GF-D8 (cell line): ENCODE results near the gene ADCY4.
A peak's percentile ranks its signal among the peaks of the same experiment; 100 is the strongest.

Source experiments
- DNase-seq: peaks from one replicate; lab custom pipeline; 2025; lab: John Stamatoyannopoulos, UW

ADCY4 gene

DNA sequence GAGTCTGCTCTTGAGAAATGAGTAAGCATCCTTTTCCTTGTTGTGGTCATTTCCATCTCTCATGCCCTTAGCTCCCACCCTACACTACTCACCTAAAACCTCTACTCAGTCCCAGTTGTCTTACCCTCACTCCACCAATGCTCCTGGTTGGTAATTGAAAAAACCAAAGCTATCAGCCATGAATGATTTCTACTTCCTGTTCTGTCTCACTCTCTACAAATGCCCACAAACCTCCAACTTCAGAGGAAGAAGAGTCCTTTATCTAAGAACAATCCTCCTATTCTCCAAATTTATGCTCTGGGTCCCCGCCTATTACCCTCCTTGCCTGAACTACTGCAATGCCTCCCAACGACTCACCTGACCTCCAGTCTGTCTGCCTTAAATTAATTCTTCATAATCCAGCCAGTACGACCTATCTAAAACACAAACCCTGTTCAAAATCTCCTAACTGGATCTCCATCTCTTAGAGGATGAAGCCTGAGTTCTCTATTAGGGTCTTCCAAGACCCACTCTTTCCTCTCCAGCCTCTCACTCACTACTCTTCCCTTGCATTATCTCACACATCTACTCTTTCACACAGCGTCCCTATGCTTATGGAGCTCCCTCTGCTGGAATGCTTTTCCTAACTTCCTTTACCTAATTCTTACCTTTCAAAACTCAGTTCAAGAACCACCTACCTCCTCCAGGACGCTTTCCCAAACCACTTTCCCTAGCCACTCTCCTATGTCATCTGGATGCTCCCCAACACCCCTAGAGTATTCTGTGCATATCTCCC is 37.5 kb downstream of the ADCY4 start:
- DNase-seq: peak; percentile 30

DNA sequence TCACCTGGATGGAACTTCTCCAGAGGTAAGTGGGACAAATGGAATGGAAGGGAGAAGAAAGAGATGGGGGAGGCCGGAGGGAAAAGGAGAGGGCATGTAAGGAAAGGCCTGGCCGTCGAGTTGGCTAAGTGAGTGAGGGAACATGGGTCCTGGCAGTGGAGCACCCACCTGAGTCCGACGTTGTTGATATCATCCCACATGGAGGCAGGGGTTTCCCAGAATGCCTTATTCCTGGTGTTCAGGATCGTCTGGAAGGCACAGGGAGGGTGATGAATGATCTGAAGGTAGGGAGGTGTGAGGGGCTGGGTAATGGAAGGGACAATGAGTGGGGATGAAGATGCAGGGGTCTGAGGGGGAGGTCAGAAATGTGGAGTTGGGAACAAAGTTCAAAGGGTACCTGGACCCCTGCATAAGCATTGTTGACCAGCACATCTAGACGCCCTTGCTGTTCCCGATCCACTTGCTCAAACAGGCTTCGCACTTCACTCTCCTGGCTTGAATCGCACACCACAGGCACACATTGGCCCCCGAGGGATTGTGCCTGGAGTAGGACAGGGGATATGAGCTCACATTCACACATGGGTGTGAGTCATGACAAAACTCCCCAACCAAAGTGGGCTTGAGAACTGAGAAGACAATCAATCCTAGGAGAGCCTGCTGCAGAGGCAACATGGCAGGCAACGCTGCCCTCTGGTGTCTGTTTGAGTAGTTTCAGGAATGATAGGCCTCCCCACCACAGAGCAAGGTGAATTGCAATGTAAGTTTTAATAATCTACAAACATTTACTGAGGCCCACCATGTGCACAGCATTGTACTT is 38.3 kb downstream of the ADCY4 start:
- DNase-seq: peak; percentile 38

DNA sequence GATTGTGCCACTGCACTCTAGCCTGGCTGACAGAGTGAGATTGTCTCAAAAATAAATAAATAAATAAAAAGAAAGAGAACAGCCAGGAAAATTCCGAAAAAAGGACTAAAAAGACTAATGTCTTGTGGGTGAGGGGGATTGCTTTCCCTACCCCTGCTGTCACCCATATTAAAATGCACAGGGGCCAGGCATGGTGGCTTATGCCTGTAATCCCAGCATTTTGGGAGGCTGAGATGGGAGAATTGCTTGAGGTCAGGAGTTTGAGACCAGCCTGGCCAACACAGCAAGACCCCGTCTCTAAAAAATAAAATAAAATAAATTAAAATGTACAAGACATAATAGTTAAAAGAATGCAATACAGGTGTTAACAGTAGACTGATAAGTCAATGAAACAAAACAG is 41.3 kb downstream of the ADCY4 start:
- no peak for DNase-seq

DNA sequence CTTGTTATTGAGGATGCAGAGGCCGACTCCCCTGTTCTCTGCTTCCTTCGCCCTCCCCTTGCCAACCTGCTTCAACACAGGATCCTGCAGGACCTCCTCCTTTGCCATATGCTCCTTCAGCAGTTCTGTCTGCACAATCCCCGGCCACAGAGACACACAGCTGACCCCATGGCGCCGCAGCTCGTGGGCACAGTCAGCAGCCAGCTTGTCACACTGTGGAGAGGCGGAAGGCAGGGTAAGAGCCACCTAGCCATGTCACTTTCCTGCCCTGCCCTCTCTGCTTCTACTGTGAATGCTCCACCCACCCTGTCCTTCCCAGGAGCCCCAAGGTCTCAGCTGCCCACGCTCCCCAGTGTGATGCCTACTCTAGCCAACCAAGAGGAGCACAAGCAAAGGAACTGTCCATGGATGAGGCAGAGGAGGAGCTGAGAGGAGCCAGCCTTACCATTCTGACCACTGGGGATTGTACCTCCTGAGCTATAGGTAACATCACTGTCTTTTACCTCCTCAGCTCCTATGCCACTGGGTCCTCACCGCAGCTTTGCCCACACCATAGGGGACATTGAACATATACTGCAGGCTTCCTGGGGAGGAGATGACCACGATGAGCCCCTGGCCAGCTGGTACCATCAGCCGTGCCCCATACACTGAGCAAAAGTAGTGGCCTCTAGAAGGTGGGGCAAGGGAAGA is 42.6 kb downstream of the ADCY4 start:
- DNase-seq: no peak

DNA sequence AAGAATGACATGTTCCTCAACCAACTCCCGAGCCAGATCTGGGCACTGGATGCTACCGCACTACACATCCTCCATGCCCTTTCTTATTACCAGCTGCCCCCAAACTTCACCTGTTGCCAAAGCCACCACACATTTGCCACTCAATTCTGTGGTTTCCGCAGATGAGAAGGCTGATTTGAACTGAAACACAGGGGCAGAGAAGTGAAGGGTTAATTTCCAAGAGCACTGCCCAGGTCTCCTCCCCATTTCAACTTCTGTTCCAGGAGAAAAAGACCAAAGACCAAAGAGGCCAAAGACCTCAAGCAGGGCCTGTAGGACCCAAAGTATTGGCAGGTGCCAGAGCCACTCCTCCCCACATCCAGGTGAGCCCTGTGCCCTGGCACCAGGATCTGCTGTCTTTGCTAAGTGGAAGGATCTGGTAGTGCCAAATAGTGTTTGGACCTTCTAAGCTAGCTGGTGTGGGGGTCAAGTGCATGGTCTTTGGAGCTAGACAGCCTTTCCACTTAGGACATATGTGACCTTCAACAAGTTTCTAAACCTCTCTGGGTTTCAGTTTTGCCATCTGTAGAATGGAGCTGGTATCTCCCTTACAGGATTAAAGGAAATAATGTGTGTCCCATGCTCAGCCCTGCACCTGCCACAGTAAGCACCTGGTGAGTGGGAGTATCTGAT is 43.3 kb downstream of the ADCY4 start:
- no peak for DNase-seq

DNA sequence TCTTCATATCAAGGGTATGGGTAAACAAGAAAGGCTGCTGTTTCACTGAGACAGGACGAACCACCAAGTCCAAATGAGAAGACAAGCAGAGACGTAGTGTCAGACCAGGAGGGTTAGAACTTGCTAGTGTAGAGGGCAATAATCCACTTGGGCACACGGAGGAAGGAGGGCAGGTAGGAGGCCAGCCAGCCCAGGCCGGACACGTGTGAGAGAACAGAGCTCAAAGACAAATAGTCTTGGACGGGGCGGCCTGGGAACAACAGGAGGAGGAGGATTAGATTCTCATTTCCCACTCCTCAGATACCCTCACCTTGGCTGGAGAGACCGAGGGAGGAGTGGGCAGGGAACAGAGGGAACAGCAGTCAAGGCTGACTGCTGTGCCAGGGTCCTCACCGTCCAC is 44.1 kb downstream of the ADCY4 start:
- DNase-seq: no peak

DNA sequence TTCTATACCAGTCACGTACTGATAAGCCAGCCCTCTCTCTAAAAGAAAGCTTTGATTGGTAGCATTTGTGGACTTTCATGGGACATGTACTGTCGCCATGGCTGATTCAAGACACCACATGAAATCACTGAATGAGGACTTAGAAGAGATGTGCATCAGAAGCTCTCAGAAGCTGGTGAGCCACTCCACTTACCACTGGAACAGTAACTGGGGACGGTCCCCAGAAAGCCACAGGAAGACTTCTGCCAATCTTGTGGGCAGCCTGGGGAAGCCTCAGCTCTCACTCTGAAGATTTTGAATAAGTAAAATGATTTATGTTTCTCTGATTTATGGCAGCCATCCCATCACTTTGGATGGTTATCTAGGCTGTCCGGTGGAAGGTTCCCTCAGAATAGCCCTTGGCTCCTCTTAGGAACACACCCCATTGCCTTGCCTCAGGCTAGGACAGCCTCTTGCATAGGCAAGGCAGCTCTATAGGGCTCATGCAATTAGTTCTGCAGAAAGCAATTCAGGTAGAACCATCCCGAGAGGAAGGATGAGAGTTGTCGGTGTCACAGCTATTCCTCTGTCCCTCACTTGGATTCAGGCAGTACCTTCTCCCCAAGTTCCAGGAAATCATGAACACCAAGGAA is 45.1 kb downstream of the ADCY4 start:
- DNase-seq: no peak

DNA sequence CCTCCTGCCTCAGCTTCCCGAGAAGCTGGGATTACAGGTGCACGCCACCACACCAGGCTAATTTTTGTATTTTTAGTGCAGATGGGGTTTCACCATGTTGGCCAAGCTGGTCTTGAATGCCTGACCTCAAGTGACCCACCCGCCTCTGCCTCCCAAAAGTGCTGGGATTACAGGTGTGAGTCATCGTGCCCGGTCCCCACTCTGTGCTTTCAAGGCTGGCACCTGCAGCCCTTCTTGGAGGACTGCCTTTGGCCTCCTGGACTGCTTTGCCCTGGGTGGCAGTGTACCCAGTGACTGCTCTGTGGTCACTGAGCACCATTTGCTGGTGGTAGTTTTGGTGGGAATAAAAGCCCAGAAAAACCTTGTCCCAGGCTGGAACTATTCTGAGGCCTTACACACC is 47.9 kb downstream of the ADCY4 start:
- DNase-seq: no peak

DNA sequence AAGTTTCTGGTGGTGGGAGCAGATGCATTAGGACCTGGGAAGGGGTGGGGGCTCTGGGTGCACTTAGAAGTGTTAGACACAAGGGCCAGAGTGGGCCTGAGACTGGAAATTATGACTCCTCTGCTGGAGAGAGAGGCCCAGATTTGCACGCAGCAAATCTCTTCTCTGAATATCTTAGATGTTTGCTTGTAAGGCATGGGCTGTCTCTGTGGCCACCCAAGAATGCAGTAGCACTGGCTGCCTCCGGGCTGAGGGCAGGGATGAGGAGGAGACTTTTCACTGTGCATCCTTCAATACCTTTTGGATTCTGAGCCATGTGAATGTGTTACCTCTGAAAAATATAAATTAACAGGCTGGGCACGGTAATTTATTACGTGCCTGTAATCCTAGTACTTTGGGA is 49.5 kb downstream of the ADCY4 start:
- no peak for DNase-seq

DNA sequence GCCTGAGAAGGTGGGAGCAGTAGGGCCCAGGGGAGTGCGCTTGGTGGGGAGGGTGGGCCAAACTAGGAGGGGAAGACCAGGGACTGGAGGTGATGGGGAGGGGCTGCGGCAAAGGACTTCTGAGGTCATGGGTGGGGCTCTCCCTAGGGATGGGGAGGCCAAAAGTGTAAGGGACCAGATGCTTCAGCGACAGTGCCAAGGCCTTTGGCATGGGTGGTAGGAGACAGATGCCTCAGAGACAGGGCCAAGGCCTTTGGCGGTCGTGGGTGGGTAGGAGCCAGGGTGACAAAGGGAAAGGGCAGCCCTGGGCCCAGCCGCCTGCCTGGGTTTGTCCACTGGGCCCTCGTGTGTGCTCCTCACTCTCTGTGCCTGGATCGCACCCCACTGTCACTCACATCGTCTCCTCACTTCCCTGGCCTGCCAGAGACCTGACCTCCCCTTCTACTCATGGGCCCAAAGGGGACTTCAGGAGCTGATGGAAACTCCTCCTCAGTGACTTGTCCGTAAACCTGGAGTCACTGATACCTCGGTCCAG is 50.3 kb downstream of the ADCY4 start:
- DNase-seq: no peak

DNA sequence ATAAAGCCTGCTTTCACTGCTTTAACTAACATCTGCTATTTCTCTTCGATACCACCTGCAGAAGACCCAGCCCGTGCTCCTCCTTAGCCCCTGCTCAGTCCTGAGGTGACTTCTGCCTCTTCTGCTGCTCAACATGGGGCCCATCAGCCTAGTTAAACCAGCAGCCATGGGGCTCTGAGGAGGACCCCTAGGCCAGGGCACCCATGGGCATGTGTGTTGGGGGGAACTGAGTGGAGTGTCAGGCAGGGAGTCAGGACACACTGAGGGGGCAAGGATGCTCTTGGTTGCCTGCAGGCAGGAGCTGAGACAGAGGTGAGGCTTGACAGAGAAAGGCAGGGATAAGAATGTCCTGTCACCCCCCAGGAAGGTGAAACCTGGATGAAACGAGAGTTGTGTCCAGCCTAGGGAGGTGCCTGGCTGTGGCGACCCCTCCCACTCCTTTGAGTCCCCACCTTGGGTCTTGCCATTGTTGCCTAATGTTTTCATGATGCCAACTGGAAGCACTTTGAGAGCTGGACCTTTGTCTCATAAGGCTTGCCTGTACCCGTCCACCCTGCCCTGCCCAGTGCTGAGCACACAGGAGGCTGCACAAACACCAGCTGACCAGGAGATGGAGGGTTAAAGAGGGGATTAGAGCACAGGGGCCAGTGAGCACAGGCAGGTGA is 50.9 kb downstream of the ADCY4 start:
- no peak for DNase-seq

DNA sequence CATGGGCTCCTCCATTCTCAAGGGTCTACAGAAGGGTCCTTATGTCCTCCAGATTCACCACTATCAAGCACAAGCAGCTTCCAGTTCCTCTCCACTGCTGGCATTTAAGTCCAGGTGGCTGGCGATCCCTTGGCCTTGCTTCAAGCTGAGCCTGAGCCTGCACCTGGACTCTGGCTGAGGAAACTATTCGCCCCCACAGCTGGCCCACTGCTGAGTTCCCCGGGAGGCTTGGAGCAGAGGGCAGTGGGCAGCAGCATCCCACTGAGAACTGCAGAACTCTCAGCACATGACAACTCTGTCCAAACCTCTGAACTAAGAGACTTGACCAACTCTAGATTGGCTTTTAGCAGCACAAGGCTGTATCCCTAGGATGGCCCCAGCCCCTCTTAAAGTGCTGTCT is 52.1 kb downstream of the ADCY4 start:
- no peak for DNase-seq

DNA sequence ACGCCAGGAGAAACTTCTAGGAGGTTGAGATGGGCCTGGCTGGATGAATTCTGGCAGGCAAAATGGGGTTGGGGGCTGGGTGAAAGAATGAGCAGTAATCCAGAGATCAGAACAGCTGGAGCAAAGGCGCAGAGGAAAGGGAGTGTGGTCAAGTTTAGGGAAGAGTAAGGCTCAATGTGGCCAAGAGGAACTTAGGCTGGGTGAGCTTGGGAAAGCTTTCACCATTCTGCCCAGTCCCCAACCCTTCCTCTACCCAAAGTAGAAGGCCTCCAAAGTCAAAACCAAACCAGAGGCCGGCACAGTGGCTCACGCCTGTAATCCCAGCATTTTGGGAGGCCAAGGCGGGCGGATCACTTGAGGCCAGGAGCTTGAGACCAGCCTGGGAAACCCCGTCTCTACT is 53.2 kb downstream of the ADCY4 start:
- DNase-seq: no peak

DNA sequence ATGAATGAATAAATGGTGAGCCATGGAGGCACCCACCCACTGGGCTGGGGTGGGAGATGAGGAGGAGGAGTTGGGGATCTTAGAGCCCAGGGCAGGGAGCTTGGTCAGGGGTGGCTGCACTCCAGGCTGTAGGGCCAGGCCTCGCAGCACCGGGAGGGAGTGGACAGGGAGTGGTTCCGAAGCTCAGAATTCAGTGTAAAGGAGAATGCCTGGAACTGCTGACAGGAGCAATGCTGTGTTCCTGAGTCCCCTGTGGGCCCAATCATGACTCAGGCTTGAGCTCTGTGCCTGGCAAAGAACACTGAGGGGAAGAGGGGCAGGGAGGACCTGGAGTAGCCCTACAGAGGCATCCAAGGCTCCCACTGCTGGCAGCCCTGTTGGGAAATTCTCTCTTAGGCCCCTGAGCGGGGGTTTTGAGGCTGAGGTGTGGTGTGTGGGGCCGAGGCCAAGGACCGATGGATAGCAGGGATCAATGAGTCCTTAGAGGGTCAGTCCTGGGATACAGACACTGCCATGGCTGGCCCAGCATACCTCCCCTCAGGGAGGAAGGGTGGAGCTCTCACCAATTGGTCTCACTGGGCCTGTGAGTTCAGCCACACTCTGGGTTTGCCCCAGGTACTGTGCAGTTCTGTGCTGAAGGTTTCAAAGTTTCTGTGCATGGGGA is 53.9 kb downstream of the ADCY4 start:
- DNase-seq: no peak

DNA sequence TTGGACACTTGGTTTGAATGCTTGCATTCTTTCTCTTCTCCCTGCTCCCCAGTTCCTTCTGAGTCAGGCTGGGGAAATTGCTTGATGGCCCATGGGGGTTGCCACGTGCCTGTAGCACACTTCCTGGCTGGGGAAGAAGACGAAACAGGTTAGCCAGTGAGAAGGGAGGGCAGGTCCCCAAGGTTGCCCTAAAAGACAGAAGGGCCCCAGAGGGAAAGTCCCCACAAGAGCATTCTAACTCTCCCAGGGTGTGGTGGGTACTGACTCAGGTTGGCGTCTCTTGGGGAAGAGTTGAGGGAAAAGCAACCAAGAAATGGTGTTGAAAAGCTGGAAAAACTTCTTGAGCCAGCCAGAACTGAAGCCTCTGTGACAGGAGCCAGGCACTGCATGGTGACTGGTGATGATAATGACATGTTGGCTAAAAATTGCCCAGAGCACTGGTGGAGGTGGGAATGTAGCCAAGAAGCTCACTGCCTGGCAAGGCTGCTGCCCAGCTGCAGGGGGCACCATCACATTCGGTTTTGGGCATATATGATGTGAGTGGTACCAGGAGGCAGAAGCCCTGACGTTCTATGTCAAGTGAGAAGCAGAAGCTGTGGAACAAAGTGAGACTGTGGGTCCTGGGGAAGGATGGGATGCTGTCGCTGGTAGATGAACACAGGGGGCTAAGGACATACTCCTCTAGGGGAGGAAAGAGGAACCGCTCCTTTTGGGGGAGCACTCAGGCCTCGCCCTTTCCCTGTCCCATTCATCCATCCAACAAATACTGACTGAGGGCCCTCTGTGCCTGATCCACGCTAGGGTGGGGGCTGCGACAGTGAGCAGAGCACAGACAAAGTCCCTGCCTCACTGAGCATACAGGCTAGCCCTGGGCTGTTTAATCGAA is 55.3 kb downstream of the ADCY4 start:
- peak; percentile 21 for DNase-seq

DNA sequence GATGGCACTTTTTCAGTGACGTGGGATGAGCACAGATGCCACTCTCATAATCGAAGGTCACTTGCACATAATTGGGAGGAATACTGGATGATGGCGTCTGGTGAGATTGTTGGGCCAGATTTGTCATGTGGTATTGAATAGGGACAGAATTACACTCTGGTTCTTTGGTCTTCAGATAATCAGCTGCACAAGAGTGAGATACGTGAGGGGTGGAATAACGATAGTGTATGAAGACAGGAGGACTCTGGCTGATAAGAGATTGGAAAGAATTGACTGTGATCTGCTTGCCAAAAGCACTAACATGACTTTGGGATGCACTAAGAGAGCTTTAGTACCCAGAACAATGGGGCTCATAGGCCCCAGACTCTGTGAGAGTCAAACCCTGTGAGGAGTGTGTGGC is 56.4 kb downstream of the ADCY4 start:
- no peak for DNase-seq

DNA sequence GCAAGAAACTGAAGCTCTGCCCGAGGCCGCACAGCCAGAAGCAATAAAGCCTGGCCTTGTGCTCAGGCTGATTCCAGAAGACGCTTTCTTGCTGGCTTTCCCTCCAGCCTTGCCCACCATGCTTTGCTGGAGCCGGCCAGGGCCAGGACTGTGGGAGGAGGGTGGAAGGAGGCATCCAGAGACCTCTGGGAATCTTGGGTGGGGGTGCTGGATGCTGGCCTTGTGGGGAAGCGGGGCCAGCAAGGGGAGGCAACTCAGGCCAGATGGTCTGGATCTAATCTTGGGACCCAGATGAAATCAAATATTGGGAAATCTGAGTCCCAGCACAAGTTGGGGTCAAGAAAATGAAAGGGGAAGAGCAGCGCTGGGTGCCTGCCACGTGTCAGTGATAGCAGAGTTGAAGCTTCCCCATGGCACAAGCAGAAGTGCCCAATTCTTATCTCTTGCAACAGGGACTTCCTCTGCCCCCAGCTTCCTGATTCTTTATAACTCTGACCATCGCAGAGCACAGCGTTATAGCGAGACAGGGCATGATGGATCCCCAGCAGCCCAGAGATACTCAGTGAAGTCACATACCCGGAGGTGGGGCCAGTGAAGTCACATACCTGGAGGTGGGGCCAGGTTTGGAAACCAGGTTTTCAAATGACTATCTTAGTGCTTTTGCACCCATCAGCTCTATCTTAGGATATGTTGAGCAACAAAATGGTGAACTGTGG is 57.1 kb downstream of the ADCY4 start:
- DNase-seq: peak; percentile 97

DNA sequence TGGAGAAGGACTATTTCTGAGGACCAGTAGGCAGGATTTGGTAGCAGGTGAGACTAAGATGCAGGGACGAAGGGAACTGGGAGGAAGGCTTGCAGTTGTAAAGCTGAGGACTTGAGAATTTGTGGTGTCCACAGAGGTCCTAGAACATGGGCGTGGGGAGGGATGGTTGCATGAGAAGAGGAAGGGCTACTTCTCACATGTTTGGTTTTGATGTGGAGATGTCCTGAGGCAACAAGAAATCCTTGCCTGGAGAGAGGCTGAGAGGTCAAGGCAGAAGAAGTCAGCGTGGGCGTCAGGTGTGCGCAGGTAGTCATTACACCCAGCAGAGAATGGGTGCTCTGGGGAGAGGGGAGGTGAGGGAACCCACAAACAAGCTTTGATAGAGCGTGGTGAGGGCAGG is 57.8 kb downstream of the ADCY4 start:
- DNase-seq: no peak

DNA sequence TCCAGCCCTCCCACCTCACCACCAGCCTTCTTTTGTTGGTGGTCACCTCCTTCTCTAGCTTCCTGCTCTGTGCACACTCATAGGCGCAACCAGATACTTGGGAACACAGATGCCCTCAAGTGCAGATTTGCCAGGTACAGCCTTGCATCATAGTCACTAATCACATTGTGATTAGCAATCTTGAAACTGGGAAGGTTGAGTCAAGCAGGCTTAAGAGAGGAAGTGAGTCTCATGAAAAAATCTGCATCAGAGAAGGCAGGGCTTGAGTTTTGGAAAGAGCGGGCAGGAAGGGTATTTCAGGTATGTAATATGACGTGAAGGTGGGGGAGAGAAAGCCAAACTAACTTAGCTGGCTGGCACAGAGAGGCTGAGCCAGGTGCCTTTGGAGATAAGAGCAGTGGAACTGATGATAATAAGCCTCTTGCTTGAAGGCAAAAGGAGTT is 60.7 kb downstream of the ADCY4 start:
- DNase-seq: peak; percentile 50
